ENCODE data around the gene CDC23. TPM values are rescaled to one million over a fixed set of nuclear protein-coding genes. Genes with fewer than 3 reads are reported as not detected.

Gene CDC23
- total RNA-seq, 1 experiment from 2014 or later: 74.3 TPM

DNA sequence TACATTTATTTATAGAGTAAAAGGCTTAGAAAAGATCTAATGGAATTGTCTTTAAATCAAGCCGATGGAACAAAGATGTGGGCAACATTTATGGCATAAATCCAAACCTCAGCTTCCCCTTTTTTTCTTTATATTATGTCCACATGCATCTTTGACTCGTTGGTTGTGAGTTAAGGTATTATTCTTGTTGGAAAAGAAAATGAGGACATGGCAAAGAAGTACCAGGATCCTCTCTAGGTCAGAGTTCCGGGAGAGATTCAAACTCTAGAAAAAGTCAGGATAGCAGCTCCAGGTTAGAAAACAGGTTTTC lies 73.4 kb downstream of the CDC23 start:
- H3K9me3 ChIP-seq (replicated peaks): no peaks in the 10 kb centered on the region
- no peaks in the 10 kb centered on the region for H3K36me3 ChIP-seq
- no peaks in the 10 kb centered on the region for H3K4me1 ChIP-seq
- no peak overlapping the region for H3K27ac ChIP-seq
- no peak overlapping the region for H3K4me3 ChIP-seq
- peaks cover 4% of the 10 kb centered on the region; the same call in 1 of the 2 replicates for H3K27me3 ChIP-seq
- DNase-seq: no peak

DNA sequence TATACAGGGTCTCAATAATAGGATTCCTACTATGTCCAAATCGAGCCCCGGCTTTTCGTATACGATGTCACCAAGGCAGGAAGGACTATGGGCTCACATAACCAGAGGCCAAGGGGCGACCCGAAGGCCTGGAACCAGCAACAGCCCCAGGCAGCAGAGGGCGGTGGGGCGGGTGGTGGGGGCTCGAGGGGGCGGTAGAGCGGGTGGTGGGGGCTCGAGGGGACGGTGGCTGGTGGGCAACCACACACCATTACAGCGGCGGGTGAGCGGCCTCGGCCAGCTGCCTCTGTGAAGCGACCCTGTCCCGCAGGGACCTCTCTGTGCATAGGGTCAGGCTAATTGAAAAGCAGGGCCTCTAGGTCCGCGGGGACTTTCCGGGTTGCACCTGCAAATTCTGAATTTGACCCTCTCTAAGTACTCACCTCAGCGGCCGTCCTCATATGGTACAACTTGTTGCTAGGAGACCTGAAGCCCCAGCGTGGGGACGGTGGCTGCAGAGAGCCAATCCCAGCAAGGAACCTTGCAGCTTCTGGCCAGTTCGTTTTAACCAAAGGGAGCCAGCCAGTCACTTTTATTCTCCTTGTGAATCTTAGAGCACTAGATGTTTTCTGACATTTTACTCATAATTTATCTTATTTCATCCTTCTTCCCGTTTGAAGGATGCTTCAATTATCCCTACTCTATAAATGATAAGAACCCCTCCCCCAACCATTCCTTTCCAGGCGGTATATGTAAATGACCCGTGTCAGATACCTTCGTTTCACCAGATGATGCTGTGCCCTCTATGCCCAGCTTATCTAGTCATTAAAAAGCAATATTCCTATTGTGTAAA lies 74.0 kb downstream of the CDC23 start, which contains the start of gene NME5:
Gene NME5, minus strand, starts transcription at position 480 of the 832 bp plus-strand sequence. CDS start 648 bp downstream, outside the sequence.
- H3K27me3 ChIP-seq: peaks cover 4% of the 10 kb centered on the region; the same call in 1 of the 2 replicates
- no peak within 1 kb of the TSS for H3K27ac ChIP-seq
- H3K4me1 ChIP-seq: no peaks in the 10 kb centered on the region

More for the DNA sequence above, 74.0 kb downstream of the CDC23 start, which contains the start of gene NME5:
- Histone ChIP-seq H3K36me3 (no peaks in the 10 kb centered on the region), H3K4me3 (no peak within 1 kb of the TSS), H3K9me3 (replicated peaks) (no peaks in the 10 kb centered on the region)
- no peak for DNase-seq

Other genes with a start within 250 kb of the CDC23 start
- gene FAM13B, start 180.2 kb downstream of the CDC23 start, total RNA-seq (2014; rRNA removed; shearing (Covaris generic)): 18.5 and 22.1 TPM in 2 replicates
- gene WNT8A, start 129.3 kb downstream of the CDC23 start, total RNA-seq (2014; rRNA removed; shearing (Covaris generic)): not detected in 2 replicates
- not detected in 2 replicates for gene NME5, start 73.9 kb downstream of the CDC23 start, total RNA-seq (2014; rRNA removed; shearing (Covaris generic))
- gene BRD8, start 34.7 kb downstream of the CDC23 start, total RNA-seq (2014; rRNA removed; shearing (Covaris generic)): 75.2 and 85.5 TPM in 2 replicates
- 89.5 and 91.9 TPM in 2 replicates for gene KIF20A, start 34.2 kb downstream of the CDC23 start, total RNA-seq (2014; rRNA removed; shearing (Covaris generic))
- gene GFRA3, start 61.3 kb upstream of the CDC23 start, total RNA-seq (2014; rRNA removed; shearing (Covaris generic)): 0.15 TPM in 1 of 2 replicates, not detected in the other
- 29.5 and 36.3 TPM in 2 replicates for gene CDC25C, start 118.5 kb upstream of the CDC23 start, total RNA-seq (2014; rRNA removed; shearing (Covaris generic))
- 40.3 and 40.5 TPM in 2 replicates for gene FAM53C, start 124.9 kb upstream of the CDC23 start, total RNA-seq (2014; rRNA removed; shearing (Covaris generic))
- gene KDM3B, start 139.4 kb upstream of the CDC23 start, total RNA-seq (2014; rRNA removed; shearing (Covaris generic)): 73.0 and 75.2 TPM in 2 replicates
- 4.9 and 8.5 TPM in 2 replicates for gene REEP2, start 225.7 kb upstream of the CDC23 start, total RNA-seq (2014; rRNA removed; shearing (Covaris generic))